ENCODE data around the gene PTGR2.

GRCh38 chr14:73895939-73896338 is 44.3 kb downstream of the PTGR2 start:
- TF ChIP-seq EP300 (IDR thresholded peaks at IDR 0.05; ENCODE audit: borderline replicate concordance), result no peak
- no peak for TF ChIP-seq YY1 (IDR thresholded peaks at IDR 0.05; ENCODE audit: low read depth)
- no peak for TF ChIP-seq FOXM1 (IDR thresholded peaks at IDR 0.05; ENCODE audit: borderline replicate concordance, low read depth)
- TF ChIP-seq RAD21 (IDR thresholded peaks at IDR 0.05; ENCODE audit: low read depth), result no peak
- no peak for TF ChIP-seq CREB1 (IDR thresholded peaks at IDR 0.05; ENCODE audit: low read depth)

Data from Ishikawa (cell line).